T-cell (primary cell): Measurements from ENCODE around the gene CCNYL1. TPM values are rescaled to one million over a fixed set of nuclear protein-coding genes. Genes with fewer than 3 reads are reported as not detected.
"Not testable (repeated sequence)": the region's sequence is repeated elsewhere in the genome, so short reads cannot be mapped to it uniquely, and the experiment has no call there.

Experiments
- ATAC-seq, 4 experiments: fragments of 200-7000 bp in 3 of 4; fragments of 150-1000 bp in 1 of 4; cut with Tn5 transposase; replicated peaks in 1 of 4; 1 replicate in 3 of 4; 2 replicates in 1 of 4; pipeline ENCODE4 v1.10.0; 2021; ENCODE audit warnings: moderate library complexity in 3 of 4, mild to moderate bottlenecking in 2 of 4, moderate number of reproducible peaks in 1 of 4
- CTCF ChIA-PET, 2 donors: fragments of 300-600 bp; sonication (Branson Sonifier 250); formaldehyde crosslinking; loops; one replicate each; lab custom pipeline; 2022; ENCODE audit warnings: antibody characterized with exemption in 2 of 2; lab: Charles Lee
- POLR2A ChIA-PET, 2 donors: fragments of 300-600 bp; sonication (Branson Sonifier 250); formaldehyde crosslinking; loops; one replicate each; lab custom pipeline; 2022; ENCODE audit warnings: antibody characterized with exemption in 2 of 2; lab: Charles Lee
- DNase-seq, 35 experiments: peaks; one replicate each; pipeline versions ENCODE4 v3.0.0 to v3.0.0-alpha.2; 2013 to 2023
- H3K27ac ChIP-seq: one replicate; pipeline ENCODE4 v1.5.1; 2013; ENCODE audit warnings: low read length
- H3K27me3 ChIP-seq, 2 experiments: replicated peaks in 1 of 2; 1 replicate in 1 of 2; 2 replicates in 1 of 2; pipeline versions ENCODE4 v1.6.1 to v1.7.0; 2013; ENCODE audit warnings: low read length in 1 of 2, mixed read lengths in 1 of 2; ENCODE audit not compliant: control insufficient read depth in 2 of 2, insufficient read depth in 2 of 2; ENCODE audit errors: extremely low read depth in 1 of 2
- H3K36me3 ChIP-seq, 2 donors: 1 replicate in 1 of 2; 2 replicates in 1 of 2; pipeline versions ENCODE4 v1.6.1 to v1.7.0; 2013; ENCODE audit warnings: low read length in 1 of 2; ENCODE audit not compliant: control insufficient read depth in 2 of 2, insufficient read depth in 1 of 2; ENCODE audit errors: extremely low read depth in 1 of 2
- H3K4me1 ChIP-seq, 2 experiments: 1 replicate in 1 of 2; 2 replicates in 1 of 2; pipeline versions ENCODE4 v1.6.1 to v1.7.0; 2013; ENCODE audit warnings: low read length in 2 of 2, mixed read lengths in 1 of 2; ENCODE audit not compliant: insufficient read depth in 2 of 2, control insufficient read depth in 1 of 2; ENCODE audit errors: extremely low read depth in 1 of 2
- H3K4me3 ChIP-seq, 2 donors: 1 replicate in 1 of 2; 2 replicates in 1 of 2; pipeline versions ENCODE4 v1.5.1 to v1.7.0; 2013; ENCODE audit warnings: mild to moderate bottlenecking in 2 of 2, low read length in 1 of 2, moderate library complexity in 1 of 2; ENCODE audit not compliant: control insufficient read depth in 1 of 2; ENCODE audit errors: extremely low read depth in 1 of 2
- H3K9me3 ChIP-seq: 2 replicates; pipeline ENCODE4 v1.7.0; 2013
- H3K27ac Mint-ChIP-seq, 2 donors: one replicate each; pipeline ENCODE4 v1.8.0; 2020 to 2021; ENCODE audit warnings: mild to moderate bottlenecking in 2 of 2, mixed read lengths in 2 of 2
- H3K27me3 Mint-ChIP-seq, 2 donors: one replicate each; pipeline ENCODE4 v1.8.0; 2021 to 2022; ENCODE audit warnings: mixed read lengths in 2 of 2
- H3K36me3 Mint-ChIP-seq: one replicate; pipeline ENCODE4 v1.8.0; 2021; ENCODE audit warnings: mixed read lengths
- H3K4me1 Mint-ChIP-seq, 3 donors: one replicate each; pipeline ENCODE4 v1.8.0; 2020 to 2022; ENCODE audit warnings: mixed read lengths in 3 of 3, mild to moderate bottlenecking in 1 of 3
- H3K4me3 Mint-ChIP-seq, 3 donors: one replicate each; pipeline ENCODE4 v1.8.0; 2020 to 2022; ENCODE audit warnings: mild to moderate bottlenecking in 3 of 3, mixed read lengths in 3 of 3, moderate library complexity in 3 of 3
- H3K9me3 Mint-ChIP-seq, 3 donors: one replicate each; pipeline ENCODE4 v1.8.0; 2020 to 2022; ENCODE audit warnings: mixed read lengths in 3 of 3
- WGBS: methylation state at CpG from one replicate; pipeline ENCODE4 v1.1.5; 2013; ENCODE audit warnings: missing lambda C conversion rate; ENCODE audit not compliant: insufficient coverage; 5-methylcytosine and 5-hydroxymethylcytosine counted together
- total RNA-seq, 35 experiments: library from RNA in 6 of 35; stranded (reverse) in 6 of 35; fragments of 120-200 nt in 1 of 35; gene quantifications; one replicate each; pipeline versions ENCODE4 v1.2.1 to v1.2.4 and lab custom pipeline; 2013 to 2026

Gene CCNYL1
- total RNA-seq, 5 donors from 2014 or later (not counting 1 experiment from before 2014, with no cell fraction given) = 9.0 to 13.6 (median 11.0) TPM

DNA sequence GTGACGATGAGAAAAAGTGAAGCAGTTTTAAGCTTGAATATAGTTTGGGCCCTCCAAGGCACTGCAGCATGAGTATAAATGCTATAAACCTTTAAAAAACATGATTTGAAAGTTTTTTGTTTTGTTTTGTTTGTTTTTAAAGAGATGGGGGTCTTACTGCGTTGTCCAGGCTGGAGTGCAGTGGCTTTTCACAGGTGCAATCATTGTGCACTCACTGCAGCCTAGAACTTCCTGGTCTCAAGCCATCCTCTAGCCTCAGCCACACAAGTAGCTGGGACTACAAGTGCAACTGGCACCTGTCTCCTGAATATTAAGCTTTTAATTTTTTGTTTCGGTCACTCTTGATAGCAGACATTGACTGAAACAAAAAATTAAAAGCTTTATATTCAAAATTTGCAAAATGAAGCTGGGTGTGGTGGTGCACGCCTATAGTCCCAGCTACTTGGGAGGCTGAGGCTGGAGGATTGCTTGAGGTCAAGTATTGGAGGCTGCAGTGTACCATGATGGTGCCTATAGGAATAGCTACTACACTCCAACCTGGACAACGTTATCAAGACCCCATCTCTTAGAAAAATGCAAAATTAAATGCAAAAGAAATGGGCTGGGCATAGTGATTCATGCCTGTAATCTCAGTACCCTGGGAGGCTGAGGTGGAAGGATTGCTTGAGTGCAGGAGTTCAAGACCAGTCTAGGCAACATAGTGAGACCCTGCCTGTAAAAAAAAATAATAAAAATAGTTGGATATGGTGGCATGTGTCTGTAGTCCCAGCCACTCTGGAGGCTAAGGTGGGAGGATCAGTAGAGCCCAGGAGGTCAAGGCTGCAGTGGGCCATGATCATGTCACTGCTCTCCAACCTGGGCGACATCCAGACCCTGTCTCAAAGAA lies 43.3 kb downstream of the CCNYL1 start:
- ChIA-PET POLR2A (no interaction called here), CTCF (interaction anchor here (0.5 to 0.6 kb wide), 2 partner anchors 87 to 449 kb away, joined by 3 to 5 read pairs; no protein-coding TSS in a partner anchor)
- no peaks in the 10 kb centered on the region for H3K27me3 Mint-ChIP-seq
- no CpG with 5 or more reads among the region's 6 CpGs for WGBS
- no peak overlapping the region for H3K27ac ChIP-seq
- H3K27me3 ChIP-seq = no peaks in the 10 kb centered on the region
- no peak for ATAC-seq
- no peaks in the 10 kb centered on the region for H3K4me1 ChIP-seq
- H3K9me3 Mint-ChIP-seq = no peaks in the 10 kb centered on the region
- no peak overlapping the region for H3K4me3 ChIP-seq
- no peaks in the 10 kb centered on the region for H3K4me1 Mint-ChIP-seq
- peaks cover 0 to 11% of the 10 kb centered on the region in 2 donors for H3K36me3 ChIP-seq
- H3K9me3 ChIP-seq = no peaks in the 10 kb centered on the region
- H3K36me3 Mint-ChIP-seq = peaks cover 17% of the 10 kb centered on the region
- no peak overlapping the region for H3K4me3 Mint-ChIP-seq
- DNase-seq = no peak
- H3K27ac Mint-ChIP-seq = no peak overlapping the region

DNA sequence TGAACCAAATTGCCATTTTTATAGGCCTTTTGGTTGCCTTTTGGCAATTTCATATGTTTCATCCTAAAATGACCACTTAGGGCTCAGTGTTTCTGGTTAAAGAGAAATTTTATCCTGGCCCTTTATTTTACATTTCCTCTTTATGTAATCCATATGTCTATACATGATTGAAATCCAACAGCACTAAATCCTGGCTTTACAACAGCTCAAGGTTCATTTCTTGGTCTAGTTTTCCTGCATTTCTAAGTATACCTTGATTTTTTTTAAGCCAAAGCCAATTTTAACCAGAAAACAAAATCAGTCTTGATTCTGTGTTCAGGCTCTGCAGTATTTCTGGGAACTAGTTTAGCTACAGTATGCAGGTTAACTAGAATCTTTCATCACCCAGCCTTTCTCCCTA lies 46.6 kb downstream of the CCNYL1 start:
- CTCF ChIA-PET = no interaction called here

DNA sequence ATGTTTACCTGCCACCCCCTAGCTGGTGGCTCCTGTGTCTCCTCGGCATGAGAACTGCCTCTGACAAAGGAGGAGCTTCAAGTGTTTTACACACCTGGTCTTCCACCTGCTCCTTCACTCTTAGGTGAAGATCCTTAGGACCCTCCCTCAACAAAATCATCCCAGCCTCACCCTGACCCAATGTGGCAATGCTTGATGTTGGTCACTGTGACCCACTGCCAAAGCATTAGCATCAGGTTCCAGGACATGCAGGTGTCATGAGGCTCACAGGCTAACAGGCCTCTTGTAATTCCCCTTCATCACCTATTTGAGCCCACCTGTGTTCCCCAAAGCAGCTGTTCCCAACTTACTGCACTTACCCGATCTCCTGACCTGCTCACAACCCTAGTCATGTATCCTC lies 48.5 kb downstream of the CCNYL1 start:
- H3K4me1 ChIP-seq = no peaks in the 10 kb centered on the region
- 100% methylated on average over 1 of the region's 2 CpGs for WGBS
- ATAC-seq (no peak), DNase-seq (no peak)
- no peaks in the 10 kb centered on the region for H3K36me3 ChIP-seq
- no peak overlapping the region for H3K4me3 ChIP-seq
- H3K27ac ChIP-seq = no peak overlapping the region
- ChIA-PET POLR2A (interaction anchor here (0.6 to 0.7 kb wide), 3 partner anchors 25 to 525 kb away, joined by 3 to 8 read pairs (median 4); no protein-coding TSS in a partner anchor), CTCF (no interaction called here)
- Mint-ChIP-seq H3K27me3 (peaks cover 16 to 24% of the 10 kb centered on the region in 2 donors), H3K36me3 (no peaks in the 10 kb centered on the region), H3K27ac (no peak overlapping the region), H3K9me3 (no peaks in the 10 kb centered on the region), H3K4me3 (no peak overlapping the region), H3K4me1 (no peaks in the 10 kb centered on the region)
- H3K9me3 ChIP-seq = no peaks in the 10 kb centered on the region
- H3K27me3 ChIP-seq = peaks cover 0 to 2% of the 10 kb centered on the region in 2 experiments

More for the DNA sequence above, 46.6 kb downstream of the CCNYL1 start:
- no peaks in the 10 kb centered on the region for H3K9me3 ChIP-seq
- no peak for ATAC-seq
- no peak for DNase-seq
- Mint-ChIP-seq H3K27ac (no peak overlapping the region), H3K27me3 (peaks cover 8 to 12% of the 10 kb centered on the region in 2 donors), H3K4me1 (no peaks in the 10 kb centered on the region), H3K9me3 (no peaks in the 10 kb centered on the region), H3K4me3 (no peak overlapping the region), H3K36me3 (peaks cover 7% of the 10 kb centered on the region)
- POLR2A ChIA-PET = interaction anchor here in 1 of 2 donors (0.6 kb wide), 1 partner anchor 14 kb away, joined by 5 read pairs; no protein-coding TSS in a partner anchor
- H3K36me3 ChIP-seq = no peaks in the 10 kb centered on the region
- no peaks in the 10 kb centered on the region for H3K4me1 ChIP-seq
- H3K27me3 ChIP-seq = no peaks in the 10 kb centered on the region
- no peak overlapping the region for H3K4me3 ChIP-seq
- H3K27ac ChIP-seq = no peak overlapping the region

DNA sequence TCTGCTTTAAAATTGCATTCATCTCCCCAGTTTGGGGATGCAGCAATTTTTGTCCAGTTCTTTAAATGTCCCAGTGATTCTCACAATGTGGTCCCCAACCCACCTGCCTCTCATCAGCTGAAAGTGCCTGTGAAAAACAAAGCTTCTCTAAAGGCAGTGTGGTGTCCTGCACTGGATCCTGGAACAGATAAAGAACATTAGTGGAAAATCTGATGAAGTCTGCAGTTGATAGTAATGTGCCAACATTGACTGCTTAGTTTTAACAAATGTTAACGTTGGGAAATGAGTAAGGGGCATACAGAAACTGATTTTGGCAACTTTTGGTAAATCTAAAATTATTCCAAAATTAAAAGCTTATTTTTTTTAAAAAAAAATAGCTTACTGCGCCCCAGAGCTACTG lies 49.0 kb downstream of the CCNYL1 start:
- no peak for DNase-seq
- Mint-ChIP-seq H3K27me3 (peaks cover 21 to 30% of the 10 kb centered on the region in 2 donors), H3K36me3 (no peaks in the 10 kb centered on the region), H3K4me3 (no peak overlapping the region), H3K4me1 (no peaks in the 10 kb centered on the region), H3K27ac (no peak overlapping the region), H3K9me3 (no peaks in the 10 kb centered on the region)
- Histone ChIP-seq H3K9me3 (no peaks in the 10 kb centered on the region), H3K27ac (no peak overlapping the region), H3K27me3 (peaks cover 0 to 2% of the 10 kb centered on the region in 2 experiments), H3K4me3 (no peak overlapping the region), H3K4me1 (no peaks in the 10 kb centered on the region), H3K36me3 (no peaks in the 10 kb centered on the region)
- POLR2A ChIA-PET = interaction anchor here in 1 of 2 donors (0.5 to 0.6 kb wide), 2 partner anchors 24 to 1603 kb away, joined by 3 read pairs; no protein-coding TSS in a partner anchor
- CTCF ChIA-PET = no interaction called here
- no peak for ATAC-seq
- no CpG with 5 or more reads among the region's 2 CpGs for WGBS

DNA sequence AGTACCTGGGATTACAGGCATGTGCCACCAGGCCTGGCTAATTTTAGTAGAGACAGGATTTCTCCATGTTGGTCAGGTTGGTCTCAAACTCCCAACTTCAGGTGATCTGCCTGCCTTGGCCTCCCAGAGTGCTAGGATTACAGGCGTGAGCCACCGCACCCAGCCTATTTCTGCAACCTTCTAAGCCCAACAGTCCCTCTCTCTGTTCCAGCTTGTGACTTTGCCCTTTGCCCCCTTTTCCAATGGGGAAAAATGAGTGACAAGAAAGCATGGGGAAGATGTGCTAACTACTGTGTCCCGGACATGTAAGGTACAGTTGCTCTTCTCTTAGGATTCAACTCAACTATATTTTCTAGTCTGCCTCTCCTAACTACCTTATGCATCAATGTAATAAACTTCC lies 50.0 kb downstream of the CCNYL1 start:
- CTCF ChIA-PET, H3K4me1 Mint-ChIP-seq, H3K27ac ChIP-seq, DNase-seq, POLR2A ChIA-PET, H3K4me3 Mint-ChIP-seq, ATAC-seq, H3K9me3 ChIP-seq, H3K4me1 ChIP-seq, H3K4me3 ChIP-seq, H3K27me3 ChIP-seq, H3K9me3 Mint-ChIP-seq, H3K36me3 ChIP-seq, H3K36me3 Mint-ChIP-seq, H3K27ac Mint-ChIP-seq: not testable (repeated sequence)
- no CpG with 5 or more reads among the region's 3 CpGs for WGBS
- peaks cover 26 to 36% of the 10 kb centered on the region in 2 donors for H3K27me3 Mint-ChIP-seq

DNA sequence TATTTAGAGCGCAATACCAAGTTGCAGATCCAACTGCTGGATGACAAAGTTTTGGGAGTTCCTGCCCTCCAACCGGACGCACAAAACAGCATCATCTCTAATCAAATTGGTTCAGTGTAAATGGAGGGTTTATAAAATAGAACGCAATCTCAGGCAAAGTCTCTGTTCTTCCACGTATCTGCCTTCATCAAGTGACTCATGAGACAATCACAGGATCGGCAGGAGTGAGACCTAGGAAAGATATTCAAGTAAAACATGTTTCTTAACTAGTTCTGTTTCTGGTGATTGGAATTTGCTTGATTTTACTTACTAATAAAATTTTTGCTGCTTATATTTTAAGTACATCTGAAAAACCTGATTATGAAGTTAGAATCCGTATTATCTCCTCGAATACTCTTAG lies 50.7 kb downstream of the CCNYL1 start:
- H3K4me3 ChIP-seq = no peak overlapping the region
- POLR2A ChIA-PET = no interaction called here
- WGBS = 100% methylated on average over 2 of the region's 8 CpGs
- peaks cover 1 to 10% (median 6%) of the 10 kb centered on the region in 3 donors for H3K4me1 Mint-ChIP-seq
- no peak overlapping the region for H3K4me3 Mint-ChIP-seq
- no peaks in the 10 kb centered on the region for H3K9me3 ChIP-seq
- H3K36me3 Mint-ChIP-seq = no peaks in the 10 kb centered on the region
- peaks cover 0 to 7% of the 10 kb centered on the region in 2 experiments for H3K4me1 ChIP-seq
- no peak overlapping the region for H3K27ac ChIP-seq
- H3K27me3 Mint-ChIP-seq = peaks cover 29 to 41% of the 10 kb centered on the region in 2 donors
- ATAC-seq = no peak
- no peak for DNase-seq
- CTCF ChIA-PET = no interaction called here
- no peaks in the 10 kb centered on the region for H3K9me3 Mint-ChIP-seq
- H3K27ac Mint-ChIP-seq = no peak overlapping the region
- no peaks in the 10 kb centered on the region for H3K36me3 ChIP-seq
- peaks cover 0 to 7% of the 10 kb centered on the region in 2 experiments for H3K27me3 ChIP-seq
